ENCODE data around the gene AGBL1.

The AGBL1 gene

GRCh38 chr15:86906376-86906775, 826.7 kb downstream of the AGBL1 start:
- TF ChIP-seq CTCF (IDR thresholded peaks at IDR 0.05; ENCODE audit: low read depth, low read length) = no peak
- no peak overlapping the region for H3K4me3 ChIP-seq (ENCODE audit: low read depth, low read length)

- no peak for TF ChIP-seq CTCF (IDR thresholded peaks at IDR 0.05; ENCODE audit: low read depth, low read length)
- H3K4me3 ChIP-seq (ENCODE audit: low read depth, low read length) = no peak overlapping the region
Measured at GRCh38 chr15:86911022-86911421, 831.4 kb downstream of the AGBL1 start.

- no peak overlapping the region for H3K4me3 ChIP-seq (ENCODE audit: low read depth, low read length)
Measured at GRCh38 chr15:86912661-86913060, 833.0 kb downstream of the AGBL1 start.

GRCh38 chr15:86915811-86916331, 836.2 kb downstream of the AGBL1 start:
- no peak overlapping the region for H3K4me3 ChIP-seq (ENCODE audit: low read depth, low read length)
- TF ChIP-seq CTCF (IDR thresholded peaks at IDR 0.05; ENCODE audit: low read depth, low read length) = no peak

More at GRCh38 chr15:86912661-86913060, 833.0 kb downstream of the AGBL1 start:
- no peak for TF ChIP-seq CTCF (IDR thresholded peaks at IDR 0.05; ENCODE audit: low read depth, low read length)

GRCh38 chr15:86916671-86917360, 837.1 kb downstream of the AGBL1 start:
- no peak for TF ChIP-seq CTCF (IDR thresholded peaks at IDR 0.05; ENCODE audit: low read depth, low read length)
- no peak overlapping the region for H3K4me3 ChIP-seq (ENCODE audit: low read depth, low read length)

- TF ChIP-seq CTCF (IDR thresholded peaks at IDR 0.05; ENCODE audit: low read depth, low read length) = no peak
- H3K4me3 ChIP-seq (ENCODE audit: low read depth, low read length) = no peak overlapping the region
Measured at GRCh38 chr15:86917361-86917671, 837.6 kb downstream of the AGBL1 start.

GRCh38 chr15:86919581-86919980, 839.9 kb downstream of the AGBL1 start:
- H3K4me3 ChIP-seq (ENCODE audit: low read depth, low read length) = no peak overlapping the region

More at GRCh38 chr15:86919581-86919980, 839.9 kb downstream of the AGBL1 start:
- TF ChIP-seq CTCF (IDR thresholded peaks at IDR 0.05; ENCODE audit: low read depth, low read length) = no peak

All from WI38 (cell line).